Measurements from ENCODE around the gene SPATS2L.

DNA sequence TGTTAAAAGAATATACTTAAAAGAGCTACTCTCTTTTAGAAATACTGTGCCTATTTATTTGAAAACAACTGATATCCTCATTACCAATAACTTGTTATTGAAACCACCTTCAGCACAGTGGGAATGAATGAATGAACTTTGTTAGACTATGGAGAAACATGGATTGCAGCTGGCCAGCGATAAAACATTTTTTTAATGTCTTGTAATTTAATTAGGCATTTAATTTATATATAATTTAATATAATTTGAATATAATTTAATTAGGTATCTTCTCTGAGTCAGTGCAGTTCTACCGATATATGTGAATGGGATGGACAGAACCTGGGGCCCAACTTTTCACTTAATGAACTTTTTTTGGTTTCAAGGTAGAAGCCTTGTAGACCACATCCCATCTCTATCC is 109.0 kb downstream of the SPATS2L start:
- TF ChIP-seq POLR2A (IDR thresholded peaks at IDR 0.05; ENCODE audit: low read depth), result no peak
- TF ChIP-seq CTCF (IDR thresholded peaks at IDR 0.05), result no peak
- no peak for TF ChIP-seq POLR2AphosphoS5 (IDR thresholded peaks at IDR 0.05)

Measured in esophagus muscularis mucosa (tissue), 3 donors.